ENCODE data around the gene AKAP9.
A peak's percentile ranks its signal among the peaks of the same experiment; 100 is the strongest.
"Not testable (repeated sequence)": the region's sequence is repeated elsewhere in the genome, so short reads cannot be mapped to it uniquely, and the experiment has no call there.

AKAP9 gene

DNA sequence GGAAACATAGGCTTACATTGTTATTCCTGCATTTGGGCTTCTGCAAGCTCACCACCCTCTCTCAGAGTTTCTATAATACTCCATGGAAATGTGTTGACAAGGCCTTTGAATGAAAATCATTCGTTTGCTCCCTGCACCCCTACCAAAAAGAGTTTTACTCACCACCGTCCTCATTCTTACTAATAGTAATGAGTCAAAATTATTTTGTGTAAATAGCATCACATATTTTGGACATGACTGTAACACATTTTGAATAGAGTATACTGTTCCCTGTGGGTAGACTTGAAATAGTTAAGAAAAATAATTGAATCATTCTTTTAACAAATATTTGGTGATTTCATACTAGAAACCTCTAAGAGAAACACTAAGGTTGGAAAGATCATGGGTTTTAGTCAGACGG, 84.6 kb downstream of the AKAP9 start:
- DNase-seq: peak; percentile 92

- not testable (repeated sequence) for DNase-seq
These were observed 86.0 kb downstream of the AKAP9 start for GRCh38 chr7:92026635-92027034.

DNA sequence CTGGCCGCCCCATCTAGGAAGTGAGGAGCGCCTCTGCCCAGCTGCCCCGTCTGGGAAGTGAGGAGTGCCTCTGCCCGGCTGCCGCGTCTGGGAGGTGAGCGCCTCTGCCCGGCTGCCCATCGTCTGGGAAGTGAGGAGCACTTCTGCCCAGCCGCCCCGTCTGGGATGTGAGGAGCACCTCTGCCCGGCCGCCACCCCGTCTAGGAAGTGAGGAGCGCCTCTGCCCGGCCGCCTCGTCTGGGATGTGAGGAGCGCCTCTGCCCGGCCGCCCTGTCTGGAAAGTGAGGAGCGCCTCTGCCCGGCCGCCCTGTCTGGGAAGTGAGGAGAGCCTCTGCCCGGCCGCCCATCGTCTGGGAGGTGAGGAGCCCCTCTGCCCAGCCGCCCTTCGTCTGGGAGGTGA, 86.5 kb downstream of the AKAP9 start:
- DNase-seq: not testable (repeated sequence)

DNA sequence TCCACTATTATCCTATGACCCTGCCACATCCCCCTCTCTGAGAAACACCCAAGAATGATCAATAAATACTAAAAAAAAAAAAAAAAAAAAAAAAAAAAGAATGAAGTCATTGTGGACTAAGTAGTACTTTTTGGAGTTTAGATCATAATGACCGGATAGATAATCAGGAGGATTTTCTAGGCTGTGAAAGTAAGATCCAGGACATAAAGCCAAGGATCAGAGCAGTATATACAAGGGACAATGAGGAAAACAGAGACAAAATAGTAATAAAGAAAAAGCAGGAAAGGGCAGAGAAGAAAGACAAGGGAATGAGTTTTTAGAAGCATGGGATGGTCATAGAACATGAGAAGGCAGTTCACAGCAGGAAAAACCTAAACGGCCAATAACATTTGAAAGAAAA, 87.6 kb downstream of the AKAP9 start:
- DNase-seq: no peak

GRCh38 chr7:92028686-92029085, 88.0 kb downstream of the AKAP9 start:
- no peak for DNase-seq

- peak; percentile 27 for DNase-seq
These were observed 93.5 kb downstream of the AKAP9 start for GRCh38 chr7:92034116-92034515.

DNA sequence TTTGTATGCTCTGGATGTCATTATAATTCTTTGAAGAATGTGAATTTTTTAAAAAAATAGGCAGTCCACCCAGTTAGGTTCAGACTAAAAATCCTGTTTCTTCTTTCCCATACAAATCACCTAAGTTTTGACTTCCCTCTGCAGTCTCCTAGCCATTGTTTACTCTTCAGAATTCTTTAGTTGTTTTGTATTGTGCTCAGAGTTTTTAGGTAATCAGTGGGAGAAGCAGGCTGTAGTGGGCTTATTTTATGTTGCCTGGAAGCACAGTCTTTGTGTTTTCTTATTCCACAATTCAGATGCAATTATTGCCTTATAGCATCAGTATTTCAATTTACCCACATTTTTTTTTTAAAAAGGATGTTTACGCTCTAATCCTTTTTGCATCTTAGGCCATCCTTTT, 94.9 kb downstream of the AKAP9 start:
- DNase-seq: no peak

DNA sequence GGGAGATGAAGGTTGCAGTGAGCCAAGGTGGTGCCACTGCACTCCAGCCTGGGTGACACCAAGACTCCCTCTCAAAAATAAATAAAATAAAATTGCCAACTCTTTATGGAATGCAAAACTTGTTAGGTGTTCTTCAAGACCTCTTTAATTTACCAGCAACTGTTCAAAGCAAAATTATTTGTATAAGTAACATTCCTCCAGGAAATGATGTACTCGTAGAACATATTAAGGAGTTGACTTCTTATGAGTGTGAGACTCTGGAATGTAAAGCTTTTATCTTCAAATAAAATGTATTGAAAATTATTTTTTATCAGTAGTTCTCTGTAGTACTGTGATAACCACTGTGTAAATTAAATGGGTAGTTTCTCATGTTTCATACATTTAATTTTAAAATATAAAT, 99.2 kb downstream of the AKAP9 start:
- no peak for DNase-seq

DNA sequence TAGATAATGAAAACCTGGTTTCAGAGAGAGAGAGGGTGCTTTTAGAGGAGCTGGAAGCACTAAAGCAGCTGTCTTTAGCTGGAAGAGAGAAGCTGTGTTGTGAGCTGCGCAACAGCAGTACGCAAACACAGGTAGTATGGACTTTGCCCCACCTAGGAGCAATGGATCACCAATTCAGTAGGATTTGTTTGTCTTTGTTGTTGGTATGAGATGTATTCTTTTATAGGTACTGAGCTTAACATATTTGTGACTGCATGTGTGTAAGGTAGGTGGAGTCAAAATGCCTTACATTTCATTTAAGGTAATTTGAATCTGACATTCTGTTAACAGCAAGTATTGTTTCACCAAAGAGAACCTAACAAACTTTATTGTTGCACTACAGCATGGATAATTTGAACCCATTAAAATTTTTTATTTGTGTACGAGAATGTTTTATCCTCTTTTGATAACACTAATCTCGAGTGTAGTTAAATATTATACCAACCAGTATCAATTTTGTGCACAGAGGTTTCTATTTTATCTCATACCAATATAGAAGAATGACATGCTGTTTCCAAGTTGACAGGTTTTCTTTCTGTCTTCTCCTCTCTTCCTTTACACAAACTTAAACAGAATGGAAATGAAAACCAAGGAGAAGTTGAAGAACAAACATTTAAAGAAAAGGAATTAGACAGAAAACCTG, 101.5 kb downstream of the AKAP9 start:
- no peak for DNase-seq

GRCh38 chr7:92043098-92043497, 102.4 kb downstream of the AKAP9 start:
- DNase-seq: no peak

DNA sequence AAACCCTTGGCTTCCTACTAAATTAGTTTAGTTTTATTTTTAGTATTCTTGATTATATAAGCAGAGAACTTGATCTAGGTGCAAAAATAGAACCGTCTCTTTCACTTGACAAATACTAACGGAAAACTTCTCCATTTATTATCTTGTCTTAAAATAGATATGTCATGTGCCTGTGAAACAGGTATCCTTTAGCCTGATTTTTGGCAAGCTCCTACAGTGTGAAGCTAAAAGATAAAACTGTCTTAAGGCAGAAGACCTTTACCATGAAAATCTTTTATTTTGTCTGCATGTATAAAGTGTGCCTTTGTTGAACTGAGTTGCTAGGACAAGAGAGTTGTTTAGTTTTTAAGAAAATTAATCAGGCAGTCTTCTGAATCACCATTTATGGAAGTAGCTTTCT, 103.0 kb downstream of the AKAP9 start:
- no peak for DNase-seq

- DNase-seq: no peak
These were observed 103.5 kb downstream of the AKAP9 start for GRCh38 chr7:92044148-92044547.

- no peak for DNase-seq
These were observed 104.3 kb downstream of the AKAP9 start for GRCh38 chr7:92044940-92045339.

DNA sequence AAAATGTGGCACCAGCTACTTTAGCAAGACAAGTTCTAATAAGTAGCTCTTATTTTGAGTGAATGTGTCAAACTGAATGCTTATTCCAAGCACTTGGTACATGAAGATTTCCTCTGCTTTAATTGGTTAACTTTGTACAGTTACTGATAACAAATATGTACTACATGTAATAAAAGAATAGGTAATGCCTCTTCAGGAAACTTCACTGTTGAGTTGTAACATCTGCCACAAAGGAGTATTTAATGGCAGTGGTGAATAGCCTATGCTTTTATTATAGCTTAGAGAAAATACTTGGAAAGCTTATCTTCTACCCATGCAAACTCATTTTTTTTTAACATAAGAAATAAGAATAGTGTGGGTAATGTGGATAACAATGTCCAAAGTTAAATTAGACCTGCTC, 111.0 kb downstream of the AKAP9 start:
- no peak for DNase-seq

- DNase-seq: no peak
These were observed 111.5 kb downstream of the AKAP9 start for GRCh38 chr7:92052159-92052558.

- DNase-seq: no peak
These were observed 112.0 kb downstream of the AKAP9 start for GRCh38 chr7:92052684-92053083.

DNA sequence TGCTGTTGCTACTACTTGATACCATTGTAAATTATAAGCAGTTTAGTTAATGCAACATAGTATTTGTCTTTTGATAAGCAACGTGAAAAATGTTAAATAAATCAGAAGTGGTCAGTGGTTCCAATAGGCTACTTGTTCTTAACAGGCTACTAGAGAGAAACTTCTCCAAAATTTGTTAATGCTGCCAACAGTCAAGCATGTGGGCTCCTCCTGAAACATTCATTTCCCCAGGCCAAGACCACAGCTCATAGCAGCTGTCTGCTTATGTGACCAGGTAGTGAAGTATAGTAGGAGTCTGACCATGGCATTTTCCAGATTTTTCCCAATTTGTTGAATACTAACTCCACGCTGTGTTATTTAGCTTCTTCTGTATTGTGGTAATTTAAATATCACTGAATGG, 112.7 kb downstream of the AKAP9 start:
- no peak for DNase-seq

- DNase-seq: no peak
These were observed 115.6 kb downstream of the AKAP9 start for GRCh38 chr7:92056286-92056685.

DNA sequence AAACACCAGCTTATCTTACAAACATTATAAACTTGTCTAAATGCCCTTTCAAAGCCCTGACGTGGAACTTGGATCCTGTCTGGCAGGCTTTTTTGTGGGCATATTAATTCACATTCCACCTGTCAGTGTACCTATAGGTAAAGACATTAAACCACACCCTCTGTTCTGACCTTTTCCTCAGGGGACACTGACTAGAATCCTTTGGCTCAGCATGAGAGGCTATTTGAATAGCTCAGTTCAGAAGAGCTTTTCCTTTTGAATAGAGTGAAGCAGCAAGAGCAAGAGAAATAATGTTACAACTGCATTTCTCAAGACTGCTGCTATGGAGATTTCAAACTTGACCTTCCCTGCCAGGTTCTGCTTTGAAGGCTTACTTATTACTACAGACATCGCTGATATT, 116.7 kb downstream of the AKAP9 start:
- no peak for DNase-seq

- DNase-seq: no peak
These were observed 117.4 kb downstream of the AKAP9 start for GRCh38 chr7:92058040-92058439.

- no peak for DNase-seq
These were observed 118.2 kb downstream of the AKAP9 start for GRCh38 chr7:92058899-92059298.

GRCh38 chr7:92061154-92061553, 120.5 kb downstream of the AKAP9 start:
- no peak for DNase-seq

DNA sequence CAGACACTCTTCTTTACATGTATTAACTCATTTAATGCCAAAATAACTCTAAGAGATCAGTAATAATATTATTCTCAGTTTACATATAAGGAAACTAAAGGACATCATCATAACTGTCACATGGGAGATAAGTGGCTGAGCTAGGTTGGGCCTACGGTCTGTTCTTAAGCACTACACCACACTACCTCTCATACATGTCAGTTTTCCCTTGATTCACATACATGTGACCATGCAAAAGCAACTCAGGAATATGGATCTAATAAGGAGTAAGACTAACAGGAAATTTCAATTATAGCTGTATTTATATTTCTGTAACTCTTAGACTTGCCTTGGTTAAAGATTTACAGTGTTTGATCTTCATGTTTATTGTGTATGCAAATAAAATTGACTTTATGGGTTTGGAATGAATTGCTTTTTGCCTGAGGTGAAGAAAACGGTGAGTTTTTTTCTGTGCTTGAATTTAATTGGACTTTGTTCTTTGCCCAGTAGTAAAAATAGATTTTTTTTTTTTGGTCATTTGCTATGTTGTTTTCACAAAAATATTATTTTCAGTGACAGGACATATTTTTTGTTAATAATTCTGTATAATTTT, 123.9 kb downstream of the AKAP9 start:
- no peak for DNase-seq

DNA sequence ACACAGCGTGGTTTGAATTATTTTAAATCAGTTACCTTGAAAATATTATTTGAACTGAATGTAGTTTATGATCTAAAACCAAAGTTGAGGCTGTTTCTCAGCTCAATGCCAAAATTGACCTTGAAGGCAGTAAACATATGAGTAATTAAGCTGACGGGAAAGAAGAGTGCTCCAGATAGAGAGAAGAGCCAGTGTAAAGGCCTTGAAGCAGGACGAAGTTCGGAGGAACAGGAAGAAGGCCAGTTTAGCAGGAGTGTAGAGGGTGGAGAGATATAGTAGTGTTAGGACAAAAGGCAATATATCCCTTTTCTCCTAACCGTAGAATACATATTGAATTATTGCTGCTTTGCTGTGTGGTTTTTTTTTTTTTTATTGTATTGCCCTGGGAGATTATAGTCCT, 130.4 kb downstream of the AKAP9 start:
- DNase-seq: no peak

- no peak for DNase-seq
These were observed 131.5 kb downstream of the AKAP9 start for GRCh38 chr7:92072121-92072520.
